GM04504 (cell line): ENCODE measurements around the gene NODAL.
"Not testable (repeated sequence)": the region's sequence is repeated elsewhere in the genome, so short reads cannot be mapped to it uniquely, and the experiment has no call there.

Experiments used
- DNase-seq: peaks from one replicate; pipeline ENCODE4 v3.0.0-alpha.2; 2012; ENCODE audit warnings: low read depth

The NODAL gene

DNA sequence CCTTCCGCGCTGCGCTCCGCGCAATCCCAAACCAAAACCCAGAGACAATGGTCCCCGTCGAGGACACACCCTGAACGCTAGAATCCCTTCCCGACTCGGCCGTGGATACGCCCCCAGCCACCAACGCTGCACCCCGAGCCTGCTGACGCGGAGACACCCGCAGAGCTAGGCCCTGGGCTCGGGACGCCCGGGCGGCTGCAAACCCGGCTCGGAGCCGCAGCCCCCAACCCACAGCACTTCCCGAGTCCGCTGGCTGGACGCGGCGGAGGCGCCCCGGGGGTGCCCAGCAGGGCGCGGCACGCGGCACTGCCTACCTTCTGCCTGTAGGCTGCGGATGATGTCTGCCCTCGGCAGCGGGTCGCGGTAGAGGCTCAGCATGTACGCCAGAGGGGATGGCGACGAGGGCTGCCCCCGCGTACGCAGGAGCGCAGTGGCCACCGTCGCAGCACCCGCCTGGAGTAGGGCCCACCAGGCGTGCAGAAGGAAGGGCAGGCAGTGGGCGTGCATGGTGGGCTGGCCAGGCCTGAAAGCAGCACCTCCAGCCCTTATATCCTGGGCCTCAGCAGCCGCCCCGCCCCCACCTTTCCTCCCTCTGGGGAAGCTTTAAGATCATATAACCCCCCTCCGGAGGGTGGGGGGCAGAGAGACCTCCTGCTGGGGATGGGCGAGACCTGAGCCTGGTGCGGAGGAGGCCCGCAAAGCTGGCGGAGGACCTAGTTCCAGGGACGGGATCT is at the start of gene NODAL:
Gene NODAL (minus strand): TSS at position 521 of the 734 bp plus-strand sequence. CDS start 14 bp downstream, at position 507.
- DNase-seq, result no peak

DNA sequence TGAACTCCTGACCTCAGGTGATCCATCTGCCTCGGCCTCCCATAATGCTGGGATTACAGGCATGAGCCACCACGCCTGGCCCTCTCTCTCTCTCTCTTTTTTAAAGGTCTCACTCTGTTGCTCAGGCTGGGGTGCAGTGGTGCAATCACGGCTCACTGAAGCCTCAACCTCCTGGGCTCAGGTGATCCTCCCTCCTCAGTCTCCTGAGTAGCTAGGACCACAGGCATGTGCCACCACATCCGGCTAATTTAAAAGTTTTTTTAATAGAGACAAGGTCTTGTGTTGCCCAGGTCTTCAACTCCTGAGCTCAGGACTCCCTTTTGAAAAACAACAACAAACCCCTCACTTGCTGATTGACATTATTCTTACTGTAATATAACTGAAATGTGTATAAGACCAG is 48.7 kb upstream of the NODAL start:
- no peak for DNase-seq

DNA sequence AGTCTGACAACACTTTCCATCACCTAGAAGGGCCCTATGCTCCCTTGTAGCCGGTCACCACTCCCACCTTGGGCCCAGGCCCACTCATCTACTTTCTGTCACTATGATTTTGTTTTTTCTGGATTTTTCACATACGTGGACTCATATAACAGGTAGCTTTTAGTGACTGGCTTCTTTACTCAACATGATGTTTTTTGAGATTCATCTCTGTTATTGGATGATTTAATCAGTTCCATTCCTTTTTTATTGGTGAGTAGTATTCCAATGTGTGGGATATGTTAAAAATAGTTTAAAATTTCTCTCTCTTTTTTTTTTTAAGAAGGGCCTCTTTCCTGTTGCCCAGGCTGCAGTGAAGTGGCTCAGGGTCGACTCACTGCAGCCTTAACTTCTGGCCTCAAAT is 46.3 kb upstream of the NODAL start:
- no peak for DNase-seq

DNA sequence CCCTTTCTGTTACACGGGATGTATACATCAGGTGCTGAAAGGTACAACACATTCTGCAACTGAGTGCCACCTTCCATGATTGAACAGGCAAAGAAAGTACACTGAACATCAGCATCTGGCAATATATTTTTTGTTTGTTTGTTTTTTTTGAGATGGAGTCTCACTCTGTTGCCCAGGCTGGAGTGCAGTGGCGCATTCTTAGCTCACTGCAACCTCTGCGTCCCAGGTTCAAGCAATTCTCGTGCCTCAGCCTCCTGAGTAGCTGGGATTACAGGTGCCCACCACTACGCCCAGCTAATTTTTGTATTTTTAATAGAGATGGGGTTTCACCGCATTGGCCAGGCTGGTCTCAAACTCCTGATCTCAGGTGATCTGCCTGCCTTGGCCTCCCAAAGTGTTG is 42.4 kb upstream of the NODAL start:
- DNase-seq, result not testable (repeated sequence)

DNA sequence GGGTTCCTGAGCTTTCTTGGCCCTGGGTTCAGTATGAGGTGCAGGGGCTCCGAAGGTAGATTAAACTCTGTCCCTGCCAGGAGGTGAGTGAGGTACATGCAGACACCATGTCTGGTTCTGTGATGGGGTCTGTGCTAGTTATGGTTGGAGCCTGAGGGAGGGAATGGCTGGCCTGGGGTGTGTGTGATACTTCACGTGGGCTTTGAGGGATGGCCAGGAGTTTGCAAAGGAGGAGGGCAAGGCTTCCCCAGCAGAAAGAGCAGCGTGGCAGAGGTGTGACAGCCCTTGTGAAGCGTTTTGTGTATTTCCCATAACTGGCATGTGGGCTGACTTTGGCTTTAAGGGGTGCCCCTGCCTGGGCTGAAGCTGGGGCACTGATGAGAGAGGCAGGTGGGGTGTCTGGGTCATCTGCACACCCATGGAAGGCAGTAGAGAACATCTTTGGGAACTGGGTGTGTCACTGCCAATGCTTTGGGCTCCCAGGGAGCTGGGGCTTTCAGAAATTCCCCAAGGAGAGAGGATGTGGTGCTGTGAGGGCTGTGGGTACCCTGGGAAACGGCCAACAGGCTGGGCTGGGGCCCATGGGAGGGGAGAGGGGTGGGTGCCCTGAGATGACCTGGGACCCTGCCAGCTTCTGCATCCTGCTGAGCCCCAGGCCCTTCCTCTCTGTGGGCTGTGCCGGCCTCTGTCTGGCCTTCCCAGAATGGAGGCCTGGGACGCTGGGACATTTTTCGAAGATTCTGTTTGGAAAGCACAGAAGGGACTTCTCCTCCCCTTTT is 41.7 kb upstream of the NODAL start:
- no peak for DNase-seq

DNA sequence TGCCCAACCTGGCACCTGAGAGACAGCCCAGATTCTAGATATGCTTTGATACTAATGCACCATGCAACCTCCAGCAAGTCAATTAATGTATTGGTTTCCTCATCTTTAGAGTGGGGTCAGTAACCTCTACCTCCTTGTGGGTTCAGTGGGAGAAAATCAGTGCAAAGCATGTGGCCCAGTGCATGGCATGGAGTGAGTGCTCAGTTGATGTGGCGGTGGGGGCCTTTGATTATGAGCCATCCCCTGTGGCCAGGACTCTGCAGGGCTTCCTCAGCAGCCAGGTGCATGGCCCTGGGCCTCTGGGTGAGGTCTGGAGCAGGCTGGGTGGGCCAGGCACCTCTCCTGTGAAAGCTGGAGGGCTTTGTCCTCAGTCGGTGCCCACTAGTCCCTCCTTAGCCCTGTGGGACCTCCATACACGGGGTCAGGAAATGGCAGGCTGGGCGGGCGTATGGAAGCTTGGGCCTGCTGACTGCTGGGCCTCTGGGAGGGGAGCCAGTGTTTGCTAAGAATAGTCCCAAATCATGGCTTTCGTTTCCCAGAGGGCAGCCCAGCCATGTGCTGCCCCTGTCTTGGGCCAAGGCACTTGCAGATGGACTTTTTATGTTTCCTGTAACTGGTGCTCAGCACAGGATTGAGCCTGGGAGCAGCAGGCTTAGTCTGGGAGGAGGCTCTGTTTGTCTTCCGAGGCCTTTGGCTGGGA is 40.5 kb upstream of the NODAL start:
- DNase-seq, result no peak

DNA sequence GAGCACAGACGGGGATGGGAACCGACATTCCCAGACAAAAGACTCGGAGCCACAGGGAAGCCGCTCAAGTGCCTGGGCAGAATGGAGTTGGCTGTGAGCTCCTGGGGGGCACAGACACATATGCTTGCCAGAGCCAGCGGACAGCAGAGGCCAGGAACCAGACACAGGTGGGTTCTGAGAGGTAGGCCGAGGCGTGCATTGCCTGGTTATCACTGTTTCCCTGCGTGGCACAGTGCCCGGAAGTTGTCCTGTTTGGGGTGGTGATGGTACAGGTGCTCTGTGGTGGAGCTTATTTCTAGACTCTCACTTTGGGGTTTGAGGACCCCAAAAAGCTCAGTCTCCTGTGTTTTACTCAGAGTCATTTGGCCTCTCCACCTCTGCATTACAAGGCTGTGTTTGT is 39.6 kb upstream of the NODAL start:
- DNase-seq, result no peak

DNA sequence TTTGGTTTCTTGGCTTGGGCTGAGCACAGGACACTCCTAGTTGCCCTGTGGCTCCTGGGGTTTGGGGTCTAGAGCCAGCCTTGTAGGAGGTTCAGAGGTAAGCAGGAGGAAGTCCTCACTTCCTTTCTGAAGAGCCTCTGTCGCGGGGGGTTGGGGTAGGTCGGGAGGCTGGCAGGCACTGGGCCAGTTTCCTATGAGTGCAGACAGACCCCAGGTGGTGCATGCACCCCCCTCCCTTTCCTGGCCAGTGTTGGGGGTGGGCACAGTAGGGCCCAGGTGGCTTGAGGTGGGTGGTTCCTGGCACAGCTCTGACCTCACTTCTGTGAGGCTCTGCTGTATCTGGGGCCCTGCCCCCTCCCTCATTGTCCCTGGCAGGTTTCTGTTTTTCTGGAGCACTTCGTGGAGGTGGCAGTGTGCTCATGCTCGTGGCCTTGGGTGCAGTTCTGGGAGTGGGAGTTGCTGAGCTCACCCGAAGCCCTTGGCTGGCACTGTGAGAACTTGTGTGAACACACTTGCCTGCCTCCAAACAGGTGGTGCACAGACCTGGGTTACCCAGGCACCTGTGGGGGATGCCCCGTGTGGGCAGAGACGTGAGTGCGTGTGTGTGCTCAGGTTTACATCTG is 38.9 kb upstream of the NODAL start:
- no peak for DNase-seq

DNA sequence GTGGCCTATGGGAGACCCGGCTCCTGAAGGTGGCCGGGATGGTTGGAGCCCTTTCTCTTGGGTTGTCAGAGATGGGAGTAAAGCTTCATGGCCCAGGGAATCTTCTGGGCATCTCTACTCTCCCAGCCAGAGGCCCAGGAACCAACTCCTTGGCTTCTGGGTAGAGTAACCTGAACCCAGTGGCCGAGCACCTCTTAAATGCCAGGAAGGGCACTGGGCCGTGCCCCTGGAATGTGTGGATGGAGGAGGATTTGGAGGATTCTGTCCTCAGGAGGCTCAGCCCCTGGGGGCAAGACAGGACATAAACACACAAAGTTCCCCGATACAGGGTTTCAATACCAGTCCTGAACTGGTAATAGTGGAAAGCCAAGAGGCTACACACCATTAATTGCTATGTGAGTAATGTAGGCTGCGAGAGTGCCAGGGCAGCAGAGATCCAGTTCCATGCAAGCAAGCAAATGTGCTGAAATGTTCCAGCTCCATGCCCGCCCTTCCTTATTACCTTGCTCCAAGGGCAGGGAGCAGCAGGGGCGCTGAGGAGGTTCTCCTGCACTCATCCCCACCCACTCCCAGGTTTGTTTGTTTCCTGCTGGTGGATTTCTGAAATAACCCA is 38.3 kb upstream of the NODAL start:
- no peak for DNase-seq

DNA sequence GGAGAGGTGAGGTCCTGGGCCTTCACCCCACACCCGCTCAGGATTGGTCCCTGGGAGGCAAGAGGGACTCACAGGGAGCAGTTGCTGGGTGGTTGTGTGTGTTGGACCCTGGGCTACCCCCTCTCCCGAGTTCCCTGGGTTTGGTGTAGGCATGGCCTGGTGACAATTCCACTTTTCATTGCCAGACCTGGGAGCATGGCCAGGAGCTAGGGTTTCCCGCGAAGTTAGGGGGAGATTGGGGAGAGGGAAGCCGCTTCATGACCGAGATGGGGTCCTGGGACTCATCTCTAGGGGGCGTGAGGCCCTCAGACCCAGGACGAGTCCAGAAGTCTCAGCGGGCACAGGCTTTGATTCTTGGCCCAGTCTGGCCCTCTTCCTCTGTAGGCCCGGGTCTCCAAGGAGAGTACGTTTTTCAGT is 37.7 kb upstream of the NODAL start:
- no peak for DNase-seq

DNA sequence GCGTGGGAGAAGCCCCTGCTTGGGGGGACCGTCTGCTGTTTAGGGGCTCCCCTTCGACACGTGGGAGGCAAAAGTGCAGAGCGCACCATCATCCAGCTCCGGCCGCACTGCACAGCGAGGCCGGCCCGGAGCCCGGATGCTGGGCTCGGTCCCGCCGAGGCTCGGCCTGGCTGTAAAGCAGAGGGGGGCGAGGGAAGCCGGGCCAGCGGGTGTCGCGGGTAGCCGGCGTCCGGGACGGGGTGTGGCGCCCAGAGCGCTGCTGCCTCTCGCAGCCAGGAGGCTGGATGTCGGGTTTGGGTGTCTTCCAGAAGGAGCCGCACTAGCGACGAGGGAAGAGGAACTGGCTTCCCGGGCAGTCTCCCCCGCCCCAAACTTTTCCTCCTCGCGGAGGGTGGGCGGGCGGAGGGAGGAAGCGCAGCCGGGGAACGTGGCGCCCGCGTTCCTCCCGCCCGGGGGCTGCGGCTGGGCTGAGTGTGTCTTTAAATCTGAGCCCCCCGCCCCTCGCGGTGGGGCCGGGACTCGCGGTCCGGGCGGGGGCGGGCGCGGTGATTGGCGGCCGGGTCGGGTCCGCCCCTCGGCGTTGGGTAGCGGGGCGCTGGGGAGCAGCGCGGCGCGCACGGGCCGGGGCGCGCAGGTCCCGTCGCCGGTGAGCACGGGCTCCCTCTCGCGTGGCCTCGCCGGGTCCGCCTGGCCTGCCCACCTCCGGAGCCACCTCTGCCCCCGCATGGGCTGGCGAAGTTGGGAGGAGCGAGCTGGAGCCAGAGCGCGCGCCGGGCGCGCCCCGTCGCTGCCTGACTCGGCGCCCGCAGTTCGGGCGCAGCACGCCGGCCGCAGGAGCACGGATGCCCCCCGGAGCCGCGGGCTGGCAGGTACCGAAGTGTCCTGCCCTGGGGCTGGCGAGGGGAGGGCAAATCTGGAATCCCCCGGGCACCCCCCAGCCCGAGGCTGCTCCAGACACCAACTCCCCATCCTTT is 37.0 kb upstream of the NODAL start, which contains the start of gene PALD1:
Gene PALD1 (plus strand): TSS at position 577 of the 974 bp plus-strand sequence. CDS start 47,185 bp downstream, outside the sequence.
- no peak for DNase-seq

DNA sequence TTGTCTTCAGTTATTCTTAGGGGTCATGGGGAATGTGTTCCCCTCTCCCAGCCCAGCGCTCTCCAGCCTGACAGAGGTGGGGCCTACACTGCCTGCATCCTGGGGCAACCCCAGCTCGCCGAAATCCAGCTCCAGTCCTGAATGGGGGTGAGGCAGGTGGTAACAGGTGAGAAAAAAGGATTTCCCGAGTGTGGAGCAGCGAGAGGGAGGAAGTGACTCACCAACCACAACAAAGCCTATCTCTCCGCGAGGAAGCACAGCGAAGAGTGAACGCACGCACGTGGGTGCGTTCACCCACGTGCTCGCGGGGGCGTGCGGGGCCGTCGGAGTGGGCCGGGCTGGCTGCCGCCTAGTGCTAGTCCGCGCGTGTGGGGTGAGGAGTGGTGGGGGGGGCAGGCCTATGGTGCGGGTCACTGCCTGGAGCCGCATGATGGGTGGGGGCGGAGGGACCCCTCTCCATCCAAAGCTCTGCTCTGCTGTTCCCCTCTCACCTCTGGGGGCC is 36.2 kb upstream of the NODAL start:
- DNase-seq, result no peak

DNA sequence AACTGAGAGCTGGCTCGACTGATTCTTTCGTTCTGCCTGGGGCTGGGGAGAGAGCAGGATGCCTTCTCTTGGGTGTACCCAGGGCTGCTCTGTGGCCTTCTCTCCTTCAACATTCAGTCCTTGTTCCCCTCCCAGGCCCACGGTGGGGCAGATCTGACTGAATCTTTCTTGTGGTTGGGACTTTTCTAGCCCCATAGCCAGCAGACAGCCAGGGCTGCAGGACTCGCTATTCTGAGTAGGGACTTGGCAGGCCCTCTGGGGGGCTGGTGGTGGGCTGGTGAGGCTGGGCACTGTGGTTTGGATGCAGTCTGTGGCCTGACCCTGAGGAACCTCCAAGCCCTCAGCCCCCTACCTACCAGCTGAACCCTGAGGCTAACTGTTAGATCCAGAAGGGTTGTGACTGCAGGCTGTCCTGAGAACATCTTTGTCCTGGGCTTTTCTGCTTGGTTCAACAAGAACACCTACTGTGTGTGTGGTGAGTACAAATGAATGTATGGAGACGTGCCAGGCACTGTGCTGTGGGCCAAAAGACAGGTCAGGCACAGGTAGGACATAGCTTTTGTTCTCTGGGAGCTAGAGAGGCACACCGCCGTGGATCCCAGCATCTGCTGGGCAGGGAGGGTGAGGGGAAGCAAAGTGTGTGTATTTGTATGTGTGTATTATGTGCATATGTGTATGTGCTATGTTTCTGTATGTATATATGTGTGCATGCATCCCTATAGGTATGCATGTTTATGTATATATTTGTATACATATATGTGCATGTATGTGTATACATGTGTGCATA is 35.0 kb upstream of the NODAL start:
- DNase-seq, result no peak

DNA sequence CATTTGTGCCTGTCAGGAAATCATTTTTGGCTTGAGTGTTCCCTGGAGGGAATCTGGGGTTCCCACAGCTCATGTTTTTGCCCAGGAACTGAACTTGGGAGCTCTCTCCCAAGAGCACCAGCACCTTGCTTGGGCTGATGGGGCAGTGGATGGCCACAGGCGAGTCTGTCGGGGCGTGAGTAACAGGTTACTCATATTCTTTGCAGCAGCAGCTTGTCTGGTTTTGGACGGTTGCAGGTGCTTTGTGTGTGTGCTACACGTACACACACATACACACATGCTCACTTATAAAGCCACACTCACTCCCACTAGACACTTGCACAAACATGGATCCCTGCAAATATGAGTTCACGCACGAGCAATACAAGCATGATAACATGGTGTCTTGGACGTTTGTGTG is 34.2 kb upstream of the NODAL start:
- DNase-seq, result no peak

DNA sequence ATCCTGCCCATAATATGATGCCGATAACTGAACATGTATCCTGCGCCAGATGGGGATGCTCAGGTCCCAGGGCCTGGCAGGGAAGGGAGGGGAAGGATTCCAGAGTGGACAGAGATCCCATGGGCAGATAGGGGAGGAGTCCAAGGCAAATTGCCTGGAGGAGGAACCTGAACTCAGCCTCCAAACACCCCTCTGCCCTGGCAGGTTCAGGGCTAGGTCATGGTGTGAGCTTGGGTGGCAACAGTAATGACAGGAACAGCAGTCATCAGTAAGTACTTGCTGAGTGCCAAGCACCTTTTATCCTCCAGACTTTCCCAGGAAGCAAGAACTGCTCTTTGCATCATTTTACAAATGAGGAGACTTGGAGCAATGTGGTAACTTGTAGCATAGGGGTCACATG is 33.3 kb upstream of the NODAL start:
- DNase-seq, result no peak

DNA sequence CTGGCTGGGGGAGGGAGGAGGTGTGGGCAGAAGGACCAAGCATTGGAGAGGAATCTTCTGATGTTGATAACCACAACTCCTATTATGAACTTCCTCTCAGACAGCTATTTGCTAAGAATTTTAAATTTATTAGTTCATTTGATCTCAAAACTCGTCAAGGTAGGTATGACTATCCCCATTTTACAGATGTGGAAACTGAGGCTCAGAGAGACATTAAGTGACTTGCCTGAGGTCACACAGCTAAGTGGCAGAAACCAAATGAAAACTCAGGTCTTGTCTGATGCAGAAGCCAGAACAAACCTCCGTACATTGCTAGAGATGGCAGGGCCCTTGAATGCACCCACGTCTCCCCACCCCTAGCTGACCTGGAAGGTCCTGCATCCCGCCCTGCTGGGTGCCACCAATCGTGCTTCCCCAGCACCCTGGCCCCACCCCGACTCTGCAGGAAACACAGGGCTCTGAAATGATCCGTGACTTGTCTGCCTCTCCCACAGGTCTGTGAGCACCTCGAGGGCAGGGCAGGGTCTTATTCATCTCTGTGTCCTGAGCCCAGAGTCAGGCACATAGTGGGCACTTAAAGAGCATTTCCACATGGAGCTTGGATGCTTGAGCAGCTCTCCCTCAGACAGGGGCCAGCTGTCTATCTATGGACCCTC is 31.4 kb upstream of the NODAL start:
- no peak for DNase-seq

DNA sequence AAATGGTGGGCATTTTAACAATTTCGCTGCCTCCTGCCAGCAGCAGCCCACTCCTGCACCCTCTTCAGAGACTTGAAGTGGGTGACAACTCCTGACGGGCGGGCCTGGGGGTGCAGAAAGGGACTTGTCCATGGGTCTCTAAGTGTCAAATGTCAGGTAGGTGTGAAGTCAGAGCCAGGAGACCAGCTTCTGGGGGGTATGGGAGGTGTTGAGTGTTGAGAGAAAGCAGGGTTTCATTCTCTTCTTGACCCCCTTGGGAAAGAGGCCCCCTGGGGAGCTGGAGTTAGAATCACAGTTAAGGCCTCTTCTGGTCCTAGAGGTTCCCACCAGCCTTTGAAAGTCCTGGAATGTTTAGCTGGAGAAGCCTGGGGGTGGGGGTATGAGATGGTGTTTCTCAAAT is 25.5 kb upstream of the NODAL start:
- no peak for DNase-seq

DNA sequence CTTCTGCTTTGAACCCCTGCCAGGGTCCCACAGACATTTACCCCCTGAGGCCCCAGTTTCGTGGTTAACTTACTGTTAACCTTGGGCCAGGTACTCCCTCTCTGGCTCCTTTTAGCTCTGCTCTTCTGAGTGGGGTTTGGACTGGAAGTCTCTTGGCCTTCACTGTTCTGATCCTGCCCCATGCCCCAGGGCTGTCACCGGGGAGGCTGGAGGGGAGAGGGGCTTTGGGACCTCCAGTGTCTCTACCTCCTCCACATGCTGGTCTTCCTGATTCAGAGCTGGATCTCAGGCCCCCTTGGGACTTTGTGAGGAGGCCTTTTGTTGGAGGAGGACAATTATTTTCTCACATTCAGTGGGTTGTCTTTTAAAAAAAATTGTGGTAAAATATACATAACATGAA is 24.4 kb upstream of the NODAL start:
- no peak for DNase-seq

DNA sequence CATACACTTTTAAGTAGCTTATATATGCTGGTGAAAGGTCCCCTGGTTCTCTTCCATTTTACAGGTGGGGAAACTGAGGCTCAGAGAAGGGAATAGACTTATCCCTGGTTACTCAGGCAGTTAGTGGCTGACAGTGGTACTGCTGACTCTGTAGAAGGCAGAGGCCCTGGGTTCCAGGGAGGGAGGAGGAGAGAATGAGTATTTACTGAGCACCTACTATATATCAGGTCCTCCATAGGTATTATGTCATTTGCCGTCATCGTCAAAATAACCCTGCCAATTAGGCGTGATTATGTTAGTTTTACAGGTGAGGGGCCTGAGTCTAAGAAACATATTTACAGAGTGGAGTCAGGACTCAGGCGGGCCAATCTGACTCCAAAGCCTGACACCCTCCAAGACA is 23.8 kb upstream of the NODAL start:
- no peak for DNase-seq
